ENCODE data around the gene MRC2.

Gene MRC2

DNA sequence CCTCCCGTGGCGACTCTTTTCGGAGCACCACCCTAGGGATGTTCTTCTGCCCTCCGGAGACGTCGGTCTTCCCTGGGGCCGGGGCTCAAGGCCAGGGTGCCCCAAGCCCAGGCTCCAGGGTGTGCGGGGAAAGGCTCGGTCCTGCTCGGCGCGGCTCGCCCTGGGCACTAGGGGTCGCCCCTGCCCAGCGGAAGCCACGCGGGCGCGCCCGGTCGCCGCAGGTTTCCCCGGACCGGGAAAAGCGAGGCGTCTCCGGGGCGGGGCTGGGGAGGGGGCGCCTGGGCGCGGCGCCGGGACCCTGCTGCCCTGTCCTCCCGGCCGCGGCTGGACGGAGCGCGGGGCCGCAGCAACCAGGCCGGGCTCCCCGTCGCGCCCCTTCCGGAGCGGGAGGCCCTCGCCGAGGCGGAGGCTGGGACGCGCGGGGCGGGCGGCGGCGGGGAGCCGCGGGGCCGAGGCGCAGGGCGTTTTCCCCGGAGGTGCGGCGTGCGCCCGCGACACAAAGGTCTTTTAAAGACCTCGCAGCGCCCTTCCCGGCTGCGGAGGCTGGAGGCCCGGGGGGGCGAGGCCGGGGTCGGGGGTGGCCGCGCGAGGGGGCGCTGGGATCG lies 76.4 kb downstream of the MRC2 start:
- peak; percentile 65 for DNase-seq

GRCh38 chr17:62704381-62704971 lies 77.0 kb downstream of the MRC2 start:
- no peak for DNase-seq

- DNase-seq, result no peak
Measured at GRCh38 chr17:62705156-62705777, 77.8 kb downstream of the MRC2 start.

DNA sequence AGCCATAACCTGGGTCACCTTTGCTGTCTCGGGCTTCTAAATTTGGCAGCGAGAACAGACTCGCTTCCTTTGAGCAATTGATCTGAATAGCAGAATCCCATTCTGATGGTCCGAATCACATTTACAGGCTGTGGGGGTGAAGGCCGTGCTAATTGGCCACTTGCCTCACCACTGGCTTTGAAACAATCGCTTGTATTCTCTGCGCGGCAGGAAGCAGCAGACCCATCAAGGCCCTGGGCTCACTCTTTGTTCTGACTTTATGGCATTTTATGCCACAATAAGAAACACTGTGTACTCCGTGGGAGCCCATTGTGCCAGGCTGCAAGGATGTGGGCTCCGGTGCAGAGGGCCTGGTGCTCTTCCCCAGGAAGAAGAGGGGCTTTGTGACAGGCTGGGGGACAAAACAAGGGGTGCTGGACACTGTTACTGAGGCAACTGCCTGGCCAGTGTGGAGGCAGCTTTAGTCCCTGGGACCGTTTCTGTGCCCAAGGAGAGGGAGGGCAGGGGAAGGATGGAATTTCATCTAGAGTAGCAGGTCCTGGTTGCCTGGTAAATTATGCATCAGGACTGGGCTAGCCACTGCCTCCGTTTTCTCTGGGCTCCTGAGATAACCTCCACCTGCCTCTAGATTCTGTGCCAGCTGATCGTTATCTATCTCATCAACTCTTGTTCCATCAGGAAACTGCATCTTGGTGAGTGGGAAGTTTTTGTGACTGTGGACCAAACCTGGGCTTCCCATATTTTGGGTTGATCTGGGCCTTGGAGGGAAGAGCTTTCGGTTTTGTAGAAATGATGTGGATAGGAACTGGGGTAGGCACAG lies 78.5 kb downstream of the MRC2 start:
- no peak for DNase-seq

DNA sequence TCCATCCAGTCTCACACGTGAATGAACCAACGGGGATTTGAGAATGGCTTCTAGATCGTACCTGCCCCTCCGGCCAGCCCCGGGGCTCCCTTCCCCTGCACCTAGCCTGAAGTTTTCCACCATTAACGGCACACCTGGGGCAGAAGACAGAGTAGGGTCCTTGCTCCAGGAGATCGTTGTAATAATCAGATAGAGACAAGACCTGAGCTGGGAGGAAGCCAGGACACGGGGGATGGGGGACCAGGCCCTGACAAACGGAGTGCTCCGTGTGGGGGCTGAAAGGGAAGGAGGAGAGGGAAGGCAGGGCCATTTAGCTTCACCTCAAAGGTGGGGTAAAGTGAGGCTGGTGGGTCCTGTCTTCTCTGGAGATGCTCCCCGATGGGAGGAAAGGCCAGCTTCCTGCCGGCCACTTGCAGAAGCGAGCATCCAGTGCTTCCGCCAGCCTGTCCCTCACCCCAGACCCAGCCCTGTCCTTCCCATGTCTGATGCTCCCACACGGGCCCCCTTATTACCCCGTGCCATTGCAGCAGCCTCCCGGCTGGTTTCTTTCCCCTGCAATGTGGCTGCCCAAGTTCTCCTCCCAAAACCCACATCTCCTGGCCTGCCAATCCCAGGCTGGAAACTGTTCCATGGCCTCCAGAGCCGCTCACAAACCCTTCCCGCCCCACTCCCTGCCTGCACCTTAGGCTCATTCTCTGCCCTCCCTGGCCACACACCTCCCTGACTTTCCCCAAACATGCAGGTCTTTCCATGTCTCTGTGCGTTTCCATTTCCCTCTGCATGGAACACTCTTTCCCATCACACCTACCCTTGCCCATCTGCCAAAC lies 79.3 kb downstream of the MRC2 start:
- no peak for DNase-seq

DNA sequence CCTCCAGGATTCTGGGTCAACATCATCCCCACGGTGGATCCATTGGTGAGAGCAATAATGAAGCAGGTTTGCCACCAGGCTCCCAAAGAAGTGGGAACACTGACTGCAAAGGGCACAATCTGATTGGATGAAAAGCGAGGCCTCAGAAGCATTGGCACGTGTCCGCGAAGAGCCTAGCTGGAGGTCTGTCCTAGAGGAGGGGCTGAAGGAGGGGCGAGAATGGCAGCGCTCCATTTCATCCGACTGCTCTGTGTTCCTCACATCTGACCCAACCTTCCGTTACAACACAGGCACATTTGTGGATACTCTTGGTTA lies 79.9 kb downstream of the MRC2 start:
- no peak for DNase-seq

GRCh38 chr17:62708587-62708986 lies 81.1 kb downstream of the MRC2 start:
- no peak for DNase-seq

GRCh38 chr17:62712171-62712581 lies 84.7 kb downstream of the MRC2 start:
- DNase-seq, result no peak

DNA sequence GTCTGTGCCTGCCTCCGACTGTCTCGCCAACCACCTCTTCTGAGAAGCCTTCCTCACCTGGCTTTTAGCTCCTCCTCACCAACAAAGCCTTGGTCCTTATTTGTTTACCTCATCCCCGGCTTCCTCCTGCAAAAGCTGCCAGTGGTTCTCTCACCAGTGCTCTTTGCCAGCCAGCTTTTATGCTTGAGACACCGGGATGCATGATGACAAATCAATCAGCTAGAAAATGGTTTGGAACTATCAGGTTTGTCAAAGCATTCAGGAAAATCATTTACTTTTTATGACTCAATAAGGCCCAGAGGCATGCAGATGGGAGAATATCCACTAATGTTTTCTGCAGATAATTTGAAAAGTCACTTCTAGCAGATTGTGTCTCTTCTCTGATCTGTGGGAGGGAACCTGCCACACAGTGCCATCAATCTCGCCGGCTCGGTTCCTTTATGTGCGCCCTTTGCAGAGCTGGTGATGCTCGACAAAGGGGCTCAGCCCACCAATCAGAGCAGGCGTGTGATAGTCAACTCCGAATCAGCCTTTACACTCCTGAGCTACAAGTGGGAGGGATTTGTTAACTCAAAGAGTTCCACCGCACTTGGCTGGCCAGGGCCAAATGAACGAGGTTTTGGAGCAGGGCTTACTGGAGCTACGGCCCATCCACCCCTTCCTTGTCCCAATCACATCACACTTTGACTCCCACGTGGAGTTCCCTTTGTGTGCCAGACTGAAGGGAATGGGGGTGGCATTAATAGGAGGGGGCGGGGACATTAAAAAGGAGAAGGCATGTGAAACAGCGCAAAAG lies 85.8 kb downstream of the MRC2 start:
- no peak for DNase-seq

DNA sequence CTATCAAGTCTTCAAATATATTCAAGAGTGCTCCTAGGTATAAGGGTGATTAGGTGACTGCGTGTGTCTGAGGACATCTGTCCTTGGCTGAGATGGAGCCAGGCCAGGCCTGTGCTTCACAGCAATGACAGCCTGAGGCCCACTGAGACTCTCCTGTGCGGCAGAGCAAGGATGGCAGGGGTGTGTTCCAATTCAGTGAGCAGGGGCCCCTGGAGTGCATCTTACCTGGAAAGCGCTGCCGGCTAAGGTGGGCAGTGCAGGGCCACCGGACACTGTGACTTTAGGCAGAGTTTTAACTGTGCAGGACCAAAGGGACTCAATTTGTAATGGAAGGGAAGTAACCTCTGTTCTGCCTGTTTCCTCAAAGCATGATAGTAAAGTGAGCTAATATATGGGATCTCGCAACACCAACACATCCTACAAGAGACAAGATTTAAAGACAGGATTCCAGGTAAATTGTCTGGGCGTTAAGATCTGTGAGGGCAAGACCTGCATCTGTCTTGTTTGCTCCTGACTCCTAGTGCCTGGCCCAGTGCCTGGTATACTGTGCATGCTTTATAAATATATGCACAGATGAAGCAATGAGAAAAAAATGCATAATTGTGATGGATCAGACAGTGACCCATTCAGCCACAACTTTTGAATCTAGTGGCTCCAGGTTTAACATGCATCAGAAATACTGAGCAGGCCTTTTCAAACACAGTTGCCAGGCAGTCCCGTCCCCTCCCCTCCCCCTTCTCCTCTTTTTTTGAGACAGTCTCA lies 86.7 kb downstream of the MRC2 start:
- no peak for DNase-seq

GRCh38 chr17:62715882-62716390 lies 88.5 kb downstream of the MRC2 start:
- no peak for DNase-seq

GRCh38 chr17:62716834-62717588 lies 89.5 kb downstream of the MRC2 start:
- no peak for DNase-seq

- no peak for DNase-seq
Measured at GRCh38 chr17:62717589-62717855, 90.1 kb downstream of the MRC2 start.

GRCh38 chr17:62717889-62718288 lies 90.4 kb downstream of the MRC2 start:
- no peak for DNase-seq

- DNase-seq, result no peak
Measured at GRCh38 chr17:62718429-62718828, 91.0 kb downstream of the MRC2 start.

DNA sequence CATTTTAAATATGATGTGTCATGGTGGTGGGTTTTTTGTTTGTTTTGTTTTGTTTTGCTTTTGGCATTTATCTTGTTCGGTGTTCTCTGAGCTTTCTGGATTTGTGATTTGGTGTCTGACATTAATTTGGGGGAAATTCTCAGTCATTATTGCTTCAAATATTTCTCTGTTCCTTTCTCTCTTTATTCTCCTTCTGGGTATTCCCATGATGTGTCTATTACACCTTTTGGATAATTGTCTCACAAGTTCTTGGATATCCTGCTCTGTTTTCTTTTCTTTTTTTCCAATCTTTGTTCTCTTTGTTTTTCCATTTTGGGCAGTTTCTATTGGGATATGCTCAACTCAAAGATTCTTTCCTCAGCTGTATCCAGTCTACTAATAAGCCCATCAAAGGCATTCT lies 92.1 kb downstream of the MRC2 start:
- DNase-seq, result no peak

- no peak for DNase-seq
Measured at GRCh38 chr17:62720126-62720850, 92.8 kb downstream of the MRC2 start.

GRCh38 chr17:62722625-62723024 lies 95.2 kb downstream of the MRC2 start:
- DNase-seq, result no peak

GRCh38 chr17:62723842-62724241 lies 96.4 kb downstream of the MRC2 start:
- DNase-seq, result no peak
